Esophagus (tissue), 2 donors: ENCODE data around the gene SMO. TPM values are rescaled to one million over a fixed set of nuclear protein-coding genes. Genes with fewer than 3 reads are reported as not detected.

Experiments used
- H3K27ac ChIP-seq, 2 donors: one replicate each; pipeline ENCODE4 v1.5.1; 2013; ENCODE audit warnings: low read depth in 2 of 2, mild to moderate bottlenecking in 2 of 2, inconsistent platforms in 1 of 2, low read length in 1 of 2, moderate library complexity in 1 of 2
- H3K27me3 ChIP-seq, 2 donors: one replicate each; pipeline ENCODE4 v1.6.1; 2013; ENCODE audit warnings: low read length in 2 of 2, control low read depth in 1 of 2, mild to moderate bottlenecking in 1 of 2; ENCODE audit not compliant: insufficient read depth in 2 of 2, control insufficient read depth in 1 of 2
- H3K36me3 ChIP-seq, 2 donors: one replicate each; pipeline ENCODE4 v1.6.1; 2013; ENCODE audit warnings: low read length in 1 of 2; ENCODE audit not compliant: control insufficient read depth in 2 of 2, insufficient read depth in 2 of 2
- H3K4me1 ChIP-seq, 2 donors: one replicate each; pipeline ENCODE4 v1.6.1; 2013; ENCODE audit warnings: low read length in 1 of 2; ENCODE audit not compliant: control insufficient read depth in 2 of 2, insufficient read depth in 2 of 2
- H3K4me3 ChIP-seq, 2 donors: one replicate each; pipeline ENCODE4 v1.5.1; 2013; ENCODE audit warnings: low read length in 2 of 2, mild to moderate bottlenecking in 2 of 2, low read depth in 1 of 2, moderate library complexity in 1 of 2
- H3K9me3 ChIP-seq, 2 donors: one replicate each; pipeline ENCODE4 v1.6.1; 2013; ENCODE audit warnings: mild to moderate bottlenecking in 2 of 2, low read depth in 1 of 2, low read length in 1 of 2, moderate library complexity in 1 of 2; ENCODE audit not compliant: control insufficient read depth in 2 of 2, insufficient read depth in 1 of 2
- WGBS, 2 donors: extraction: QIAGEN DNeasy Blood & Tissue Kit; methylation state at CpG; one replicate each; pipeline ENCODE4 v1.1.7; 2013; 5-methylcytosine and 5-hydroxymethylcytosine counted together
- polyA plus RNA-seq, 2 donors: library from polyadenylated mRNA; stranded (reverse); fragments of 200-250 nt; gene quantifications; one replicate each; pipeline ENCODE4 v1.2.3, GENCODE V29; 2013
- donor health status: healthy with polysubstance abuse.
- donor health status: Bipolar disorder and iron deficiency.

Gene SMO
- polyA plus RNA-seq = 10 to 100 TPM in 1 of 2 donors, 1 to 10 TPM in 1; 9.5 to 10.8 TPM

- Histone ChIP-seq H3K27ac (no peak within 1 kb of the TSS), H3K9me3 (no peaks in the 10 kb centered on the region), H3K4me1 (peaks cover 0 to 8% of the 10 kb centered on the region in 2 donors), H3K36me3 (no peaks in the 10 kb centered on the region), H3K4me3 (peak within 1 kb of the TSS; percentile 61 to 63), H3K27me3 (no peaks in the 10 kb centered on the region)
- WGBS, 2 donors = 2% methylated on average over 42 to 48 of the region's 48 CpGs
These were observed at the start of gene SMO for GRCh38 chr7:129188372-129188891. SMO (plus strand) TSS chr7:129188633; CDS start chr7:129189152, 519 bp downstream.

- H3K27ac ChIP-seq = no peak overlapping the region
- 43 to 49% methylated on average over 10 of the region's 10 CpGs for WGBS, 2 donors
- H3K4me1 ChIP-seq = peaks cover 3 to 5% of the 10 kb centered on the region in 2 donors
- no peaks in the 10 kb centered on the region for H3K27me3 ChIP-seq
- H3K4me3 ChIP-seq = no peak overlapping the region
- no peaks in the 10 kb centered on the region for H3K9me3 ChIP-seq
- H3K36me3 ChIP-seq = no peaks in the 10 kb centered on the region
These were observed 44.7 kb upstream of the SMO start for GRCh38 chr7:129143724-129144094.

- H3K27ac ChIP-seq = no peak within 1 kb of the TSS
- WGBS, 2 donors = 1% methylated on average over 28 to 43 of the region's 43 CpGs
- no peaks in the 10 kb centered on the region for H3K27me3 ChIP-seq
- peaks cover 3 to 5% of the 10 kb centered on the region in 2 donors for H3K4me1 ChIP-seq
- H3K4me3 ChIP-seq = peak within 1 kb of the TSS; percentile 45 to 74
- H3K36me3 ChIP-seq = no peaks in the 10 kb centered on the region
- no peaks in the 10 kb centered on the region for H3K9me3 ChIP-seq
These were observed 44.2 kb upstream of the SMO start, which contains the start of gene TSPAN33 for GRCh38 chr7:129144095-129144833. TSPAN33 (plus strand) TSS chr7:129144707; CDS start chr7:129144981, 274 bp downstream.

GRCh38 chr7:129144834-129145668, 43.4 kb upstream of the SMO start:
- peak overlapping the region; percentile 45 to 74 for H3K4me3 ChIP-seq
- no peaks in the 10 kb centered on the region for H3K27me3 ChIP-seq
- no peak overlapping the region for H3K27ac ChIP-seq

GRCh38 chr7:129146237-129146979, 42.0 kb upstream of the SMO start:
- Histone ChIP-seq H3K36me3 (no peaks in the 10 kb centered on the region), H3K4me3 (no peak overlapping the region), H3K9me3 (no peaks in the 10 kb centered on the region), H3K27me3 (no peaks in the 10 kb centered on the region), H3K4me1 (peaks cover 3 to 5% of the 10 kb centered on the region in 2 donors), H3K27ac (peak overlapping the region in 1 of 2 donors; percentile 2)
- 70 to 80% methylated on average over 8 of the region's 8 CpGs for WGBS, 2 donors

More at GRCh38 chr7:129144834-129145668, 43.4 kb upstream of the SMO start:
- peaks cover 3 to 5% of the 10 kb centered on the region in 2 donors for H3K4me1 ChIP-seq
- H3K36me3 ChIP-seq = no peaks in the 10 kb centered on the region
- WGBS, 2 donors = 7% methylated on average over 50 to 58 of the region's 58 CpGs
- H3K9me3 ChIP-seq = no peaks in the 10 kb centered on the region

GRCh38 chr7:129147731-129148130, 40.7 kb upstream of the SMO start:
- Histone ChIP-seq H3K4me3 (no peak overlapping the region), H3K4me1 (peaks cover 3 to 5% of the 10 kb centered on the region in 2 donors), H3K27ac (no peak overlapping the region), H3K9me3 (no peaks in the 10 kb centered on the region), H3K36me3 (no peaks in the 10 kb centered on the region), H3K27me3 (no peaks in the 10 kb centered on the region)
- 71 to 79% methylated on average over 3 of the region's 3 CpGs for WGBS, 2 donors

- no peaks in the 10 kb centered on the region for H3K36me3 ChIP-seq
- no peaks in the 10 kb centered on the region for H3K9me3 ChIP-seq
- H3K4me1 ChIP-seq = peaks cover 0 to 5% of the 10 kb centered on the region in 2 donors
- 73 to 79% methylated on average over 8 of the region's 8 CpGs for WGBS, 2 donors
- H3K4me3 ChIP-seq = no peak overlapping the region
- no peak overlapping the region for H3K27ac ChIP-seq
- H3K27me3 ChIP-seq = no peaks in the 10 kb centered on the region
These were observed 38.9 kb upstream of the SMO start for GRCh38 chr7:129149511-129149910.

- 79 to 84% methylated on average over 8 of the region's 8 CpGs for WGBS, 2 donors
- H3K36me3 ChIP-seq = no peaks in the 10 kb centered on the region
- H3K4me1 ChIP-seq = peaks cover 0 to 3% of the 10 kb centered on the region in 2 donors
- no peaks in the 10 kb centered on the region for H3K27me3 ChIP-seq
- H3K9me3 ChIP-seq = no peaks in the 10 kb centered on the region
- H3K4me3 ChIP-seq = no peak overlapping the region
- H3K27ac ChIP-seq = no peak overlapping the region
These were observed 38.0 kb upstream of the SMO start for GRCh38 chr7:129150199-129150996.
